ENCODE results near the gene XRN1. TPM values are rescaled to one million over a fixed set of nuclear protein-coding genes. Genes with fewer than 3 reads are reported as not detected.

The XRN1 gene
- total and polyA plus RNA-seq, 2 of the 8 experiments (the other 6 are each of a cell fraction or from before 2014, with no cell fraction given) = 1.9 to 17.2 TPM

DNA sequence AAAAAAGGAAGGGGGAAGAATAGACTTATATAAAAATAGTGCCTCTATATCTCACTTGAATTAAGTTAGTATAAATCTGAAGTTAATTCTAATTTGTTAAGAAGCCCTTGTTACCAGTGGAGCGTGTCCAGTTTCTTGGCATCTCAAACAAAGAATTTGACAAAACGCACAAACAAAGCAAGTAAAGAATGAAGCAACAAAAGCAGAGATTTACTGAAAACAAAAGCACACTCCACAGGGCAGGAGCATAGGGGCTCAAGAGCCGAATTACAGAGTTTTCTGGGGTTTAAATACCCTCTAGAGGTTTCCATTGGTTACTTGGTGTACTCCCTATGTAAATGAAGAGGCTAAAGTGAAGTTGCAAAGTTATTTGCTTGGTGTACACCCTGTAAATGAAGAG, 188.5 kb downstream of the XRN1 start:
- Histone ChIP-seq H3K4me1 (replicated peaks in 1 of 4; ENCODE audit: control insufficient read depth in 3 of 4, insufficient read depth in 4 of 4, low read length in 3 of 4) (no peaks in the 10 kb centered on the region; a peak in 2 of 7 replicates), H3K23me2 (ENCODE audit: low read depth, low read length) (no peaks in the 10 kb centered on the region), H2AFZ (ENCODE audit: low read length) (no peak overlapping the region), H3K79me2 (ENCODE audit: control insufficient read depth in 1 of 2, insufficient read depth in 2 of 2, low read length in 2 of 2) (no peaks in the 10 kb centered on the region), H4K5ac (ENCODE audit: insufficient read length, low read depth, low read length) (no peak overlapping the region), H2BK120ac (replicated peaks; ENCODE audit: low read depth, low read length) (no peak overlapping the region), H3K14ac (ENCODE audit: insufficient read length) (no peak overlapping the region), H4K20me1 (replicated peaks in 1 of 2; ENCODE audit: control insufficient read depth in 1 of 2, insufficient read depth in 2 of 2, low read length in 2 of 2) (no peaks in the 10 kb centered on the region), H2AK5ac (ENCODE audit: low read depth, low read length) (no peak overlapping the region), H3K79me1 (ENCODE audit: low read depth, low read length) (no peaks in the 10 kb centered on the region), H3K4me3 (ENCODE audit: extremely low read depth in 1 of 4, insufficient read depth in 2 of 4, low read depth in 3 of 4, low read length in 4 of 4) (no peak overlapping the region), H2BK12ac (ENCODE audit: low read depth, low read length) (no peak overlapping the region), H3K23ac (ENCODE audit: insufficient read length) (no peak overlapping the region), H4K8ac (ENCODE audit: extremely low read depth, insufficient read depth, low read length) (no peak overlapping the region), H3K9ac (replicated peaks in 1 of 4; ENCODE audit: extremely low read depth in 1 of 4, low read depth in 3 of 4, low read length in 3 of 4) (no peak overlapping the region), H3K4me2 (ENCODE audit: insufficient read depth in 1 of 2, low read depth in 2 of 2, low read length in 2 of 2) (no peak overlapping the region), H4K91ac (replicated peaks; ENCODE audit: insufficient read length, low read length) (no peak overlapping the region), H3K4ac (replicated peaks; ENCODE audit: insufficient read length, low read depth, low read length) (no peak overlapping the region), H2BK5ac (ENCODE audit: low read depth, low read length) (no peak overlapping the region), H3K27me3 (replicated peaks in 1 of 4; ENCODE audit: control insufficient read depth in 3 of 4, extremely low read depth in 1 of 4, insufficient read depth in 3 of 4, low read length in 3 of 4) (no peaks in the 10 kb centered on the region), H2BK15ac (ENCODE audit: low read length) (no peak overlapping the region), H2BK20ac (ENCODE audit: low read length) (no peak overlapping the region), H3K18ac (ENCODE audit: extremely low read depth, low read length) (no peak overlapping the region), H3K56ac (replicated peaks; ENCODE audit: insufficient read length, low read depth, low read length) (no peak overlapping the region), H3K9me3 (ENCODE audit: insufficient read depth in 2 of 2, low read depth in 1 of 2, low read length in 1 of 2) (peaks cover 0 to 9% of the 10 kb centered on the region in 2 experiments; a peak in 1 of 4 replicates), H3K27ac (ENCODE audit: low read depth, low read length) (no peak overlapping the region), H3K36me3 (ENCODE audit: control insufficient read depth in 2 of 4, insufficient read depth in 4 of 4, low read length in 3 of 4) (no peaks in the 10 kb centered on the region)
- DNase-seq (ENCODE audit: low read depth in 1 of 2, low spot score in 2 of 2) (no peak), FAIRE-seq (peak; percentile 7)
- POLR2A ChIA-PET (ENCODE audit: partially characterized antibody) = no interaction called here
- WGBS, 2 experiments (ENCODE audit: extremely low coverage in 1 of 2, insufficient coverage in 1 of 2, insufficient read length in 1 of 2, insufficient replicate concordance in 2 of 2, low coverage in 1 of 2, low lambda C conversion rate in 2 of 2, missing lambda C conversion rate in 1 of 2) = 54% methylated on average over 3 of the region's 3 CpGs; no CpG with 5 or more reads in 1 of the 2 experiments
- CTCF ChIA-PET (ENCODE audit: partially characterized antibody) = no interaction called here
- TF ChIP-seq BCL11A (IDR thresholded peaks at IDR 0.05; ENCODE audit: low read depth in 2 of 2, low read length in 2 of 2) (no peak), CBX8 (IDR thresholded peaks at IDR 0.05; ENCODE audit: borderline replicate concordance, low read depth, low read length) (no peak), SRF (IDR thresholded peaks at IDR 0.05; ENCODE audit: low read depth, low read length) (no peak), TEAD4 (IDR thresholded peaks at IDR 0.05; ENCODE audit: low read depth, low read length) (no peak), KDM4A (IDR thresholded peaks at IDR 0.05; ENCODE audit: low read depth, low read length, severe bottlenecking) (no peak), RAD21 (IDR thresholded peaks at IDR 0.05 in 1 of 2, conservative IDR thresholded peaks at IDR 0.05 in 1 of 2; ENCODE audit: low read depth in 2 of 2, low read length in 2 of 2) (no peak), PHF8 (conservative IDR thresholded peaks at IDR 0.05; ENCODE audit: low read depth, low read length) (no peak), RBBP5 (IDR thresholded peaks at IDR 0.05; ENCODE audit: borderline replicate concordance, low read depth, low read length) (no peak), CEBPB (IDR thresholded peaks at IDR 0.05; ENCODE audit: low read depth, low read length) (no peak), YY1 (IDR thresholded peaks at IDR 0.05; ENCODE audit: low read depth, low read length) (no peak), CREB1 (IDR thresholded peaks at IDR 0.05) (no peak), CHD1 (IDR thresholded peaks at IDR 0.05; ENCODE audit: low read depth, low read length) (no peak), TBP (IDR thresholded peaks at IDR 0.05; ENCODE audit: low read depth, low read length) (no peak), JUND (IDR thresholded peaks at IDR 0.05; ENCODE audit: low read length) (no peak), CBX5 (IDR thresholded peaks at IDR 0.05; ENCODE audit: low read depth, low read length) (no peak), TAF1 (IDR thresholded peaks at IDR 0.05; ENCODE audit: low read depth, low read length) (no peak), SP1 (IDR thresholded peaks at IDR 0.05; ENCODE audit: low read depth, low read length) (no peak)
